Cortex of kidney (tissue), 1 donor: ENCODE data around the gene DDI2.
"Not testable (repeated sequence)": the region's sequence is repeated elsewhere in the genome, so short reads cannot be mapped to it uniquely, and the experiment has no call there.

ENCODE experiments used
- DNase-seq: peaks from one replicate; lab custom pipeline; 2025; lab: John Stamatoyannopoulos, UW

Gene DDI2

DNA sequence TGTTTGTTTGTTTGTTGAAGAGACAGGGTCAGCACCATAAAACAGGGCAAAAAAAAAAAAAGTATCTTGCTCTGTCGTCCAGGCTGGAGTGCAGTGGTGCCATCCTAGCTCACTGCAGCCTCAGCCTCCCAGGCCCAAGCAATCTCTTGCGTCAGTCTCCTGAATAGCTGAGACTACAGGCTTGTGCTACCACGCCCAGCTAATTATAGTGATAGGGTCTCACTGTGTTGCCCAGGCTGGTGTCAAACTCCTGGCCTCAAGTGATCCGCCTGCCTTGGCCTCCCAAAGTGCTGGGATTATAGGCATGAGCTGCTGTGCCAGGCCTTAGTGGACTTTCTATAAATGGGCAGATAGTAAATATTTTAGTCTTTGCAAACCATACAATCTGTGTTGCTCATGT, 19.2 kb downstream of the DDI2 start:
- DNase-seq, result no peak

DNA sequence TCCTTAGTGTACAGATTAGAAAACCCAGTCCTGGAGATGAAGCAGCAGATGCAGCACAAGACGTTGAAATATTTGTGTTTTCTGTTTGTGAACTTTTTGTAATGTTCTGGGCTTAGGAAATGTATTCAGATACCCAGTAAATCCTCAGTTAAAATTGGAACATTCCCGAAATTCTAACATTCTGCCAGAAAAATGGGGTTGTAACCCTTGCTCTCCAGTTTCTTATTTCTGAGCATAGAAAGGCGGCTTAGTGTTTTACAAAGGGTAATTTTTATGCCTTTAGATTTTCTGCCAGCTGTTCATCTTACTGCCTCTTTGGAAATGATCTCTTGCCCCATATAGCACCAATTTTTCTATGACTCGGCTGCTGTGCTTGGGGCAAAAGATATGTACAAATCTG, 20.6 kb downstream of the DDI2 start:
- DNase-seq, result no peak

DNA sequence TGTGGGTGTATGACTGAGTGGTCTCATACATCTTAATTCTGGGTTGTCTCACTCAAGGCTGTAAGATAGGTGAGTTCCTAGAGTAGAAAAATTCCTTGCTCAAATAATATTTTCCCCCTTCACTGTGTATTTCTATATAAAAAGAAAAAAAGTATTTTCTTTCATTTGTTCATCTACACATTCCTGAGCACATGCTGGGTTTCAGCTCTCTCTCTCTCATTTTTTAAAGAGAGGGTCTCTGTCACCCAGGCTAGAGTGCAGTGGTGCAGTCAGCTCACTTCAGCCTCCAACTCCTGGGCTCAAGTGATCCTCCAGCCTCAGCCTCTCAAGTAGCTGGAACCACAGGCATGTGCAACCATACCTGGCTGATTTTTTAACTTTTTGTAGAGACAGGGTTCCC, 22.0 kb downstream of the DDI2 start:
- DNase-seq, result no peak

DNA sequence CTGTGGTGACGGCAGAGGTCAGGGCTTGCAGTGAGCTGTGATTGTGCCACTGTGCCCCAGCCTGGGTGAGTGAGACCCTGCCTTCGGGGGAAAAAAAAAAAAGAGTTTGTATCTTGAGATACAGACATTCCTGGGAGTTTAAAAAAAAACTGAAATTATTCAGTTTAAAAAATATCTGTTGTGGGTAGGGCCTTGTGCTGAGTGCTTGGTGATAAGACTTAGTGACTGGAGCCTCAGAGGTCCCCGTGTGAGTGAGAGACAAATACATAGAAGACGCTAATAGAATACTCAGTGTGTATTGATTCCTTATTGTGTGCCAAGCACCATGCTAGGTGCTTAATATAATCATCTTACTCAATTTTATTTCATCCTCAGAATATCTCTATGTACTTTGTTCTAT, 22.7 kb downstream of the DDI2 start:
- no peak for DNase-seq

DNA sequence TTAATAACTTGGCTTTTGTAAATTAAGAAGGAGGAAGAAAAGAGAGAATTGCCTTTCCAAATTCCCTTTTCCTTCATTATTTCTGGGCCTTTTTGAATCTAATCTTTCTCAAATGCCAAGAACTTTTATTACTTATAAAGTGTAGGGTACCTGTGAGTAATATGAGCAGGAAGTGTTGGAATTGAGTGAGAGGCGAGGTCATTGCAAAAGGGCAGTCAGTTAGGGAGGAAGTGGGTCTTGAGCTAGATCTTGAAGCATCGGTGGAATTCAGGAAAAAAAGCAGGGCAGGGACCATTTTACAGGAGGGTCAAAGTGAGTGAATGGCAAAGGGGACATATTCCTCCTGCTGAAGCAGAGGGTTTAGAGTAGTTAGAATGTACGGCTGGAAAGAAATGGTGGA, 23.4 kb downstream of the DDI2 start:
- DNase-seq, result no peak

DNA sequence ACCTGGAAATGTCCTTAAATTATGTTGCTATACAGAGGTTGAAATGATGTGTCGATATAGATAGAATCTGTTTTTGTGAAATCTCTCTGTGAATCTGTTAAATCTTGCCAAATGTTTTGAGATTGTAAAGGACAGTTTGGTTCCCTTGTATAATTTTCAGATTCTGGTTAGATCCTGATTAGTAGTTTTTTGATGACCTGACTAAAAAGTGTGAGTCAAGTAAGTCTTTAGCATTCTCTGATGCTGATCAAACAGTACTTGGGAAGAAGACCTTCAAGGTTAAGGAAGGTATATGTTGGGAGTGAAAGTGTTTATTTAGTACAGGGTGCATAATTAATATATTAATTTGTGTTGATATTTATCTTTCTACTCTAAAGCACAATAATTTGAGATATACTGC, 32.7 kb downstream of the DDI2 start:
- no peak for DNase-seq

DNA sequence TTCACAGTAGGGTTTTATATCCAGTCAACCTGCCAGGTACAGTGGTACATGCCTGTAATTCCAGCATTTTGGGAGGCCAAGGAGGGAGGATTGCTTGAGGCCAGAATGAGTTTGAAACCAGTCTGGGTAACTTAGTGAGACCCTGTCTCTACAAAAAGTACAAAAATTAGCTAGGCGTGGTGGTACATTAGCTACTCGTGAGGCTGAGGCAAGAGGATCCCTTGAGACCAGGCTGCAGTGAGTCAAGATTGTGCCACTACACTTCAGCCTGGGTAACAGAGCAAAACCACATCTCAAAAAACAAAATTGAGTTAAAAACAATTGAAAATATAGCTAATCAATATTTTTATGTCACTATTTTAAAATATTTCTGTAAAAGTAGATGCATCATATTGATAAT, 33.2 kb downstream of the DDI2 start:
- DNase-seq, result no peak

DNA sequence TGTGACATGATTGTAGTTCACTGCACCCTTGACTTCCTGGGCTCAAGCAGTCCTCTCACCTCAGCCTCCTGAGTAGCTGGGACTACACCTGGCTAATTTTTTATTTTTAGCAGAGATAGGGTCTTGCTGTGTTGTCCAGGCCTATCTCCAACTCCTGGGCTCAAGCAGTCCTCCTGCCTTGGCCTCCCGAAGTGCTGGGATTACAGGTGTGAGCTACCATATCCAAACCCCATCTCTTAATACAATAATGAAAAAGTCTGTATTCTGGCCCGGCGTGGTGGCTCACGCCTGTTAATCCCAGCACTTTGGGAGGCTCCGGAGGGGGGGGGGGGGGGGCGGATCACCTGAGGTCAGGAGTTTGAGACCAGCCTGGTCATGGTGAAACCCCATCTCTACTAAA, 34.9 kb downstream of the DDI2 start:
- not testable (repeated sequence) for DNase-seq

DNA sequence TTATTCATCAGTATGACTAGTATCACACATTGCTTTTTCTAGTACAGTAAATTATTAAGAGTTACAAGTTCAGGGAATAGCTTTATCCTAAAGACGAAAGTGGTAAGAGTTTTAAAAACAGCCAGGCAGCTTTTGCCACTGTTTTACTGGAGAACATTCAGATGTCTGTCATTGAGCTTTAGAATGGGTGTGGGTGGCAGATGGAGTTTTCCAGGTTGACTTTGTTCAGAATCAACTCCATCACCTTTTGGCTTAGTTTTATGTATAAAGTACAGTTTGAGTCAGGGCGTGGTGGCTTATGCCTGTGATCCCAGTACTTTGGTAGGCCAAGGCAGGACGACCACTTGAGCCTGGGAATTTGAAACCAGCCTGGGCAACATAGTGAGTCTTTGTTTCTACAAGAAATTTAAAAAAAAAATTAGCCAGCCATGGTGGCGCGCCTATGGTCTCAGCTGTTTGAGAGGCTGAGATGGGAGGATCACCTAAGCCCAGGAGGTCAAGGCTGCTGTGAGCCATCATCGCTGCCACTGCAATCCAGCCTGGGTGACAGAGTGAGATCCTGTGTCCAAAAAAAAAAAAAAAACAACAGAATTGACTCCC, 36.9 kb downstream of the DDI2 start:
- DNase-seq, result no peak

DNA sequence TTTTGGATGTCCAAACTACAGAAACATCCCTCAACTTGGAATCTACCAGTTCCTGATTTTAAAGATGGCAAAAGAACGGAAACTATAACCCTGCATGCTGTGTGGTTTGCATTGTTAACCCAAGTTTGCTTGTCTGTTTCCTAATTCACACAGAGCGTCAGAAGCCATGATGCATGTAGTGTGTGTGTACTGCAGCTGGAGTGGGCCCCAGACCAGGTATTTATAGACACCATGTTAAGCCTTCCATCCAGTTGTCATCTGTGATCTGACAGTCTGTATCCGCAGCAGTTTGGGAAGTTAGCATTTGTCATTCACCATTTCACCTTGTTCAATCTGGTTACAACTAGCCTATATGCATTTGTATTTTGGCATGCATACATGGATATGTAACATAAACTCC, 39.2 kb downstream of the DDI2 start:
- DNase-seq, result no peak

DNA sequence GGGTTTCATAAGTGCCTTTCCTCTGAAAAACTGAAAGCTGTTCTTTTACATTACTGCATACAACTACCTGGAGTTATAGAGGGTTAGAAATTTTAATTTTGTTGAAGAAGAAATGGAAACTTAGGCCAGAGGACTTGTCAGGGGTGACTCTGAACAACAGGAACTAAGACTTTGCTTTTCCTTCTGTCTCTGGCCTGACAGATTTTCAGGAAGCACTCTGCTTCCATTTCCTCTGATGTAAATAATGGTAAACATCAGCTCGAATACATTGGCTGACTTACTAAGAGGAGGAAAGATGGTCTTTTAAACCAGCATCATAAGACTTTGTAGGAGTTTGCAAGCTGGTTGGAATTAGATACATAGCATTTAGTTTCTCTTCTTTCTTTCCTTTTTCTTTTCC, 39.8 kb downstream of the DDI2 start:
- no peak for DNase-seq

DNA sequence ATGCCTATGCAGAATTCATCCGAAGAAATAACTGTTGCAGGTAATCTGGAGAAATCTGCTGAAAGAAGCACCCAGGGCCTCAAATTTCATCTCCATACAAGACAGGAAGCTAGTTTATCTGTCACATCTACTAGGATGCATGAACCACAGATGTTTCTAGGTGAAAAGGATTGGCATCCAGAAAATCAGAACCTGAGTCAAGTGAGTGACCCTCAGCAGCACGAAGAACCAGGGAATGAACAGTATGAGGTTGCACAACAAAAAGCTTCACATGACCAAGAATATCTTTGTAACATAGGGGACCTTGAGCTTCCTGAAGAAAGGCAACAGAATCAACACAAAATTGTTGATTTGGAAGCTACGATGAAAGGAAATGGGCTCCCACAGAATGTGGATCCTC, 42.9 kb downstream of the DDI2 start:
- DNase-seq, result no peak

DNA sequence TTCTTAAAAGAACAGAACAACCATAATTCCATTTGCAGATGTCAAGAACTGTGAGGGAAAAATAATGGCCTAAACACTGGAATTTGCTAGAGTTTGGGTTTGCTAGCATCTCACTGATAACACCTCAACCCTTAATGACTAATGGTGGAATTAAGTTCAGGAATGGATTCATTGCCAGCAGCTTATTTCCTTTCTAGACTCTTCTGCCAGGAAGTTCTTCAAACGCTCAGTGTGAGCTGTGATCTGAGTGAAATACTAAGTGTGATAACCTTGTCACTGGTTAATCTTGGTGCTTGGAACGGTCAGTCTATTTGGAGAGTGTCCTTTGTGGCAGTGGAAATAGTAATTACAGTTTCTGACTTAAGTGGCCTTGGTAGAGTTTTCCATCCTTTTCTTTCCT, 45.2 kb downstream of the DDI2 start:
- no peak for DNase-seq

DNA sequence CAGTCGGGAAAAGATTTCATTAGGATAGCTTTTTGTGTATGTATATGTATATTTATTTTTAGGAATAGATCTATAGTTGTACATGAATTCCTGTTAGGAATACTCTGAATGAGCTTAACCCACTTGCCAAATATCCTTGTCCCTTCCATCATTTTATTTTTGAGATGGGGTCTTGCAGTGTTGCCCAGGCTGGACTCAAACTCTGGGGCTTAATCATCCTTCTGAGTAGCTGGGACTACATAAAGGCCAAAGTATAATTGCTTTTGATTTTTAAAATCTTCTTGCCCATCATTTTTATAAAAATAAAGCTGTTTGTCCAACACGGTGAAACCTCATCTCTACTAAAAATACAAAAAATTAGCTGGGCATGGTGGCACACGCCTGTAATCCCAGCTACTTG, 46.7 kb downstream of the DDI2 start:
- no peak for DNase-seq

DNA sequence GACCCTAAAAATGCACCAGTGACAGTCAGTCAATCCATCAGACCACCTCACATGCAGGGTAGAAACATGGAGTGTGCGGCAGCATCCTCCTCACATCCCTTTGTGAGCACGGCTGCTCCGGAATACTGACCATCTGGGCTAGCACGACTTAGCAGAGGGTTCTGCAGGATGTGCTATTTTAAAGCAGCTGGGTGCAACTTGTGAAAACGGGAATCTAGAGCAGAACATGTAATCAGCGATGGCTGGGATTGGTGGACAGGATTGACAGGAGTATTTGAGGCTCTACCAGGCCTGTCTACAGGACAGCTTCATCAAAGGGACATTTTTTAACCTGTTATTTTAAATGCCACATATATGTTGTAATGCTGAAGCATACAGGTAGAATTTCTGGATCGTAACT, 50.1 kb downstream of the DDI2 start:
- no peak for DNase-seq

DNA sequence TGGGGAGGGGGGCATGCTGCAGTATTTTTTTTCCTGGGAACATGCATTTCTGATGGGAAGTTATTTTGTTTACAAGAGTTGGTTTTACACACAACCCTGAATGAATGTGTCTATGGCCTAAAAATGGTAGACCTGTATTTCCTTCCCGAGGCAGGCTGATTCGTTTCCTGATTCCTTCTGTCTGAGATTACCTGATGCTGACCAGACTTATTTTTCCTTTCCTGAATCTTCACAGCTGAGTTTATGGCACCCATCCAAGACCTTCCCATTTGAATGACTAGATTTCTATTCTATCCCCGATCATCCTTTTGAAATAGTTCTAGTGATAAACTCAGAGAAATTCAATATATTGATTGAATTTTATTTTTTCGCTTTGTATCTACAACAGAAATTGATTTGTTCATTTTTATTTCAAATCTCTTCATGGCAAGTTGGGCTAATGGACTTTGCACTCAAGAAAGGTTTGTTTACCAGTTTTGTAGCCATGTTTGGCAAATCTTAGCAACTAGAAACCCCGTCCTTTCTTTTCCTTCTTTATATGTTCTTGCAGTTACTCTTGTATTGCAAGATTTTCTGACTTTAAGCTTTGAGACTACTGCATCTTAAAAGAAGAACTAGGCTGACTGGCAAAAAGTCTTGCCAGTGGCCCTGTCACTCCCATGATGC, 51.0 kb downstream of the DDI2 start:
- DNase-seq, result no peak

DNA sequence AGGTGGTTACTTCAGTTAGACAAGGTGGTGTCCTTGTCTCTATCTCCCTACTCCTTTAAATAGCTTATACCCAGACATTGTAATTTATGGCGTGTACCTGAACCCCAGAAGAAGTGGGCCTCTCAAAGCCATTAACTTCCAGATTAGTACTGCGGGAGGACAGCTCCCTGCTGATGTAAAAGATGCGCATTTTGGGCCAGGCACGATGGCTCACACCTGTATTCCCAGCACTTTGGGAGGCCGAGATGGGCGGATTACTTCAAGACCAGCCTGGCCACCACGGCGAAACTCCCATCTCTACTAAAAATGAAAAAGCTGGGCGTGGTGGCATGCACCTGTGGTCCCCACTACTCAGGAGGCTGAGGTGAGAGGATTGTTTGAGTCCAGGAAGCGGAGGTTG, 51.8 kb downstream of the DDI2 start:
- DNase-seq, result no peak

DNA sequence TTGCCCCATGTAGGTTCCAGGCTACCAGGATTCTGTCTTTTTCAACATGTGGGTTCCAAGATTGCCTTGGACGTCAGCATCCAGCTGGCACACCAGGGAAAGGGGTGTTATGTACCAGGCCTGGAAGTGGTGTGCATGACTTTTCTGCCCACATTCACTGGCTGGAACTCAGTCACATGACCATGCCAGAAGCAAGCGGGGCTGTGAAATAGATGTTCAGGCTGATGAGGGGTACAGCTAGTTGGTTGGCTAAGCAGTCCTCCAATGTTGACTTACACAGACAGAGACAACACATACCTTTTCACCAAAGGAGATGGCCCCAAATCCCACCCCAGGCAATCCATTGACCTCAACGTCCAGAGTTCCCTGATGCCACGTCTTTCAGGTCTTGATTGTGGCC, 52.6 kb downstream of the DDI2 start:
- DNase-seq, result no peak

DNA sequence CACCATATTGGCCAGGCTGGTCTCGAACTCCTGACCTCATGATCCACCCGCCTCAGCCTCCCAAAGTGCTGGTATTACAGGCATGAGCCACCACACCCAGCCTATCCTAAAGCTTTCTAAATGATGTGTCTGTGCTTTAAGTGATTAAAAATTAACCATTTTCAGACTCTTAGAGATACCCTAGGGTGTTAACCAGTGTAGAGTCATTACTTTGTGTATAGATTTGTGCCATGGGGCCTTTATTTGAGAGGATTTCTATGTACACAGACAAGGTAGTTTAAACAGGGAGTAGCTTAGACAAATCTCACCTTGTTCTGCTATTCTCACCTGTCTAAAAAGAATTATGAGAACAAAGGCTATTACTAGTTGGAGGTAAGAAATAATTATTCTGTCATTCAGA, 54.2 kb downstream of the DDI2 start:
- DNase-seq, result no peak

DNA sequence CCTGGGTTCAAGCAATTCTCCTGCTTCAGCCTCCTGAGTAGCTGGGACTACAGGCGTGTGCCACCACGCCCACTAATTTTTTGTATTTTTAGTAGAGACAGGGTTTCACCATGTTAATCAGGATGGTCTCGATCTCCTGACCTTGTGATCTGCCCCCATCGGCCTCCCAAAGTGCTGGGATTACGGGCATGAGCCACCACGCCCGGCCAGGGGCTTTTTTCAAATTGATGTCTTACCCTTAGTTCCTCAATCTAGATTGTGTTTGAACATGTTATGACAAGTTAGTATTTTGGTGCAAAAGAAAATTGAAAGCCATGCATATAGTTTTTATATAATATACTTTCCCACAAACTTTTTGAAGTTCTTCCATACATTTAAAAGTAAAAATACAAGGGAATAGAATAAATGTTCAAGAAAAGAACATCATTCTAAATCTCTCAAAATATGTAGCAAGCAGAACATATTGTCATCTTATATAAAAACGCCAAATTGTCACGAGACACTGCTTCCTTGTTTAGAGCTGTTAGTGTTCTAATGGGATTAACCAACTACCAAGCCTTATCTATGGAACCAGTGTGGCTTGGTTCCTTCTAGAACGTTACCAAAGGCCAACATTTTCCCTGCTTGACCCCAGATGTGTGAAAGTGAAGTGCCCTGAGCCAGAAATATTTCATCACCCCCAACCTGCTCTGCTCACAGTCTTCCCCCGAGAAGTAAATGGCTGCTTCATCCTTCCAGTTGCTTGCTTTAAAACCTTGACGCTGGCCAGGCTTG, 57.3 kb downstream of the DDI2 start:
- no peak for DNase-seq

DNA sequence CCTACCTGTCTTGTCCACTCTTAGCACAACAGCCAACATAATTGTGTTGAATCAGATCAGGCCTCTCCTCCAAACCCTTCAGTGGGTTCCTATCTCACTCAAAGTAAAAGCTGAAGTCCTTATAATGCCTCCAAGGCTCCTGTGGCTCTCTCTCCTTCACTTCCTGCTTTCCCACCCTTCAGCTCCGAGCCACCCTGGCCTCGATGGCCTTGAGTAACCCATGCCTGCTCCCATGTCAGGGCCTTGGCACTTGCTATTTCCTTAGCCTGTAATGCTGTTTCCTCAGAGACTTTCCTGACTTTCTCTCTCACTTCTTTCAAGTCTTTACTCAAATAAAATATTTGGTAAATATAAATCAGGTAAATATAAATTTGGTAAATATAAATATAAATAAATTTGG, 58.8 kb downstream of the DDI2 start:
- no peak for DNase-seq

DNA sequence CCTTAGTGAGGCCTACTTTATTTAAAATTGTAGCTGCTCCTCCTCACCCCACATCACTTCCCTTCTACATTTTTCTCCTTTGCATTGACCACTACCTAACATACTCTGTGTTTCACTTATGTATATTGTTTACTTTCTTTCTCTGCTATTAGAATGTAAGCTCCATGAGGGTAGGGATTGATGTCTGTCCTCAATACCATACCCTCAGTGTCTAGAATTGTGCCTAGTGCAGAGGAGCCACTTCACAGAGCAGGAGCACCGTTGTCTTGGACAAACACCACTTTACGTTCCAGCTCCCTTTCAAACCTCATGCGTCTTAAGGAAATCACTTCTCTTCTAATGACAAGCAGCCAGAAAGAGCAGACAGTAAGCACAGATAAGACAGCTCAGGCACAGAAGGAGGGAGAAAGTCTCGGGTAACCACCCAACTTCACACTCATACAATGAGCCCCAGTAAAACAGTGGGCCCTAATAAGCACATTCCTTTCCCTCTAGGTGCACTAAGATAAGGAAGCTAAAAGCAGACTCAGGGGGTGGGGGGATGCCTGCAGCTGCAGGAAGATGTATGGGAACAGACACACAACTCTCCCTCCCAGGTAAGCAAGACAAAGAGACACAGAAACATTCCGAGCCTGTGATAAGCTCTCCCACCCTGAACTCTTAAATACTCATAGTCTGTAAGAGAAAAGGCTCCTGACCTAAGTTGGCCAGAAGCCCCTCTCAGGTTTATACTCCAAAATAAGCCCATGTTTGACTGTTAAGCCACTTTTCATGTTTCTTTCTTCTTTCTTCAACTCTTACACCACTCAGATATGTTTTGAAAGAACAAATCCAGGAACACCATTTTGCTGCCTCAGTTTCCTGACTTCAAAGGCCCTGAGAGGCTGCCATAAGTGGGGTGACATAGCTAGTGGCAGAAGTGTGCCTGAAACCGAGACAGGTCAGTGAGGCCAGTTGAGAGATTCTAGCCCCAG, 59.7 kb downstream of the DDI2 start:
- no peak for DNase-seq
